Esophagus squamous epithelium (tissue), 5 donors: ENCODE results near the gene NEDD4. TPM values are rescaled to one million over a fixed set of nuclear protein-coding genes. Genes with fewer than 3 reads are reported as not detected.
"Not testable (repeated sequence)": the region's sequence is repeated elsewhere in the genome, so short reads cannot be mapped to it uniquely, and the experiment has no call there.

Experiments used
- DNase-seq: peaks from one replicate; lab custom pipeline; 2025; lab: John Stamatoyannopoulos, UW
- H3K27ac ChIP-seq, 4 donors: fragments of 200-600 bp; sonication (generic); one replicate each; pipeline ENCODE4 v1.5.1; 2016 to 2019; ENCODE audit warnings: mild to moderate bottlenecking in 1 of 4
- H3K27me3 ChIP-seq, 4 donors: fragments of 200-600 bp; sonication (generic); 1 replicate in 3 of 4; 2 replicates in 1 of 4; pipeline versions ENCODE4 v1.5.1 to v1.6.0; 2017 to 2021; ENCODE audit warnings: antibody characterized with exemption in 1 of 4
- H3K36me3 ChIP-seq, 3 donors: fragments of 200-600 bp; sonication (generic); one replicate each; pipeline ENCODE4 v1.5.1; 2016 to 2019
- H3K4me1 ChIP-seq, 3 donors: fragments of 200-600 bp; sonication (generic); one replicate each; pipeline ENCODE4 v1.5.1; 2017 to 2019
- H3K4me3 ChIP-seq, 4 donors: fragments of 200-600 bp; sonication (generic); 1 replicate in 3 of 4; 2 replicates in 1 of 4; pipeline ENCODE4 v1.5.1; 2016 to 2019; ENCODE audit warnings: mild to moderate bottlenecking in 2 of 4, moderate library complexity in 1 of 4
- H3K9me3 ChIP-seq, 3 donors: fragments of 200-600 bp; sonication (generic); one replicate each; pipeline ENCODE4 v1.5.1; 2016 to 2019
- POLR2A ChIP-seq, 4 donors: fragments of 450-650 bp; IDR thresholded peaks; one replicate each; pipeline ENCODE4 v1.6.1; 2017; ENCODE audit warnings: antibody characterized with exemption in 4 of 4, mild to moderate bottlenecking in 4 of 4, moderate library complexity in 3 of 4
- WGBS, 2 donors: methylation state at CpG; one replicate each; pipeline ENCODE4 v1.1.5; 2018; 5-methylcytosine and 5-hydroxymethylcytosine counted together
- intact Hi-C: fragments of 100-400 bp; cut with DNase I; formaldehyde crosslinking; loops from one replicate; pipeline ENCODE4 v1.15.0; 2022
- total RNA-seq, 4 donors: library from RNA; depleted of rRNA; stranded (reverse); fragments of >200 nt; gene quantifications; one replicate each; pipeline ENCODE4 v1.1.0, GENCODE V29; 2016
- TF ChIP-seq, protein P1 (sequence below), 6 experiments: fragments of 450-650 bp in 4 of 6; fragments of 200-600 bp in 2 of 6; sonication (generic) in 2 of 6; IDR thresholded peaks; one replicate each; pipeline ENCODE4 v1.5.1; 2016 to 2019; ENCODE audit warnings: antibody characterized with exemption in 6 of 6, mild to moderate bottlenecking in 4 of 6, moderate library complexity in 4 of 6
- donor health status: DM: yes; HTN: yes; CAD: no.

NEDD4 gene
- total RNA-seq, 4 donors from 2014 or later = 4.5 to 15.1 (median 11.7) TPM

GRCh38 chr15:55858661-55859060 is 134.8 kb downstream of the NEDD4 start:
- WGBS, 2 donors = 82 to 84% methylated on average over 4 of the region's 4 CpGs
- Histone ChIP-seq H3K36me3 (peaks cover 7 to 80% (median 11%) of the 10 kb centered on the region in 3 donors), H3K4me3 (no peak overlapping the region), H3K27me3 (no peaks in the 10 kb centered on the region), H3K9me3 (no peaks in the 10 kb centered on the region), H3K4me1 (no peaks in the 10 kb centered on the region), H3K27ac (no peak overlapping the region)
- intact Hi-C loops = no loop called here
- no peak for DNase-seq
- TF ChIP-seq, protein P1, sequence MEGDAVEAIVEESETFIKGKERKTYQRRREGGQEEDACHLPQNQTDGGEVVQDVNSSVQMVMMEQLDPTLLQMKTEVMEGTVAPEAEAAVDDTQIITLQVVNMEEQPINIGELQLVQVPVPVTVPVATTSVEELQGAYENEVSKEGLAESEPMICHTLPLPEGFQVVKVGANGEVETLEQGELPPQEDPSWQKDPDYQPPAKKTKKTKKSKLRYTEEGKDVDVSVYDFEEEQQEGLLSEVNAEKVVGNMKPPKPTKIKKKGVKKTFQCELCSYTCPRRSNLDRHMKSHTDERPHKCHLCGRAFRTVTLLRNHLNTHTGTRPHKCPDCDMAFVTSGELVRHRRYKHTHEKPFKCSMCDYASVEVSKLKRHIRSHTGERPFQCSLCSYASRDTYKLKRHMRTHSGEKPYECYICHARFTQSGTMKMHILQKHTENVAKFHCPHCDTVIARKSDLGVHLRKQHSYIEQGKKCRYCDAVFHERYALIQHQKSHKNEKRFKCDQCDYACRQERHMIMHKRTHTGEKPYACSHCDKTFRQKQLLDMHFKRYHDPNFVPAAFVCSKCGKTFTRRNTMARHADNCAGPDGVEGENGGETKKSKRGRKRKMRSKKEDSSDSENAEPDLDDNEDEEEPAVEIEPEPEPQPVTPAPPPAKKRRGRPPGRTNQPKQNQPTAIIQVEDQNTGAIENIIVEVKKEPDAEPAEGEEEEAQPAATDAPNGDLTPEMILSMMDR (IDR thresholded peaks at IDR 0.05) = no peak
- TF ChIP-seq POLR2A (IDR thresholded peaks at IDR 0.05) = no peak

GRCh38 chr15:55856506-55857164 is 136.8 kb downstream of the NEDD4 start:
- intact Hi-C loops = no loop called here
- WGBS, 2 donors = 74 to 81% methylated on average over 4 of the region's 4 CpGs
- Histone ChIP-seq H3K36me3 (peaks cover 7 to 87% (median 11%) of the 10 kb centered on the region in 3 donors), H3K27ac (no peak overlapping the region), H3K27me3 (no peaks in the 10 kb centered on the region), H3K4me3 (no peak overlapping the region), H3K9me3 (no peaks in the 10 kb centered on the region), H3K4me1 (no peaks in the 10 kb centered on the region)
- TF ChIP-seq POLR2A (IDR thresholded peaks at IDR 0.05) = no peak
- TF ChIP-seq, protein P1 (IDR thresholded peaks at IDR 0.05) = no peak
- no peak for DNase-seq

- Histone ChIP-seq H3K27me3 (no peaks in the 10 kb centered on the region), H3K9me3 (no peaks in the 10 kb centered on the region), H3K36me3 (peaks cover 5 to 80% (median 5%) of the 10 kb centered on the region in 3 donors), H3K4me1 (no peaks in the 10 kb centered on the region), H3K27ac (no peak overlapping the region), H3K4me3 (no peak overlapping the region)
- intact Hi-C loops = no loop called here
- DNase-seq = no peak
- TF ChIP-seq, protein P1 (IDR thresholded peaks at IDR 0.05) = no peak
- no peak for TF ChIP-seq POLR2A (IDR thresholded peaks at IDR 0.05)
- 76 to 79% methylated on average over 4 of the region's 4 CpGs for WGBS, 2 donors
These were observed 140.3 kb downstream of the NEDD4 start for GRCh38 chr15:55853134-55853533.

- no peaks in the 10 kb centered on the region for H3K9me3 ChIP-seq
- no peaks in the 10 kb centered on the region for H3K4me1 ChIP-seq
- no peak overlapping the region for H3K4me3 ChIP-seq
- DNase-seq = no peak
- no peak overlapping the region for H3K27ac ChIP-seq
- no peak for TF ChIP-seq POLR2A (IDR thresholded peaks at IDR 0.05)
- TF ChIP-seq, protein P1 (IDR thresholded peaks at IDR 0.05) = peak; percentile 22 to 92 (median 80)
- intact Hi-C loops = no loop called here
- no peaks in the 10 kb centered on the region for H3K27me3 ChIP-seq
- 55 to 61% methylated on average over 5 of the region's 5 CpGs for WGBS, 2 donors
- peaks cover 0 to 64% (median 4%) of the 10 kb centered on the region in 3 donors for H3K36me3 ChIP-seq
These were observed 147.2 kb downstream of the NEDD4 start for GRCh38 chr15:55846116-55846707.

DNA sequence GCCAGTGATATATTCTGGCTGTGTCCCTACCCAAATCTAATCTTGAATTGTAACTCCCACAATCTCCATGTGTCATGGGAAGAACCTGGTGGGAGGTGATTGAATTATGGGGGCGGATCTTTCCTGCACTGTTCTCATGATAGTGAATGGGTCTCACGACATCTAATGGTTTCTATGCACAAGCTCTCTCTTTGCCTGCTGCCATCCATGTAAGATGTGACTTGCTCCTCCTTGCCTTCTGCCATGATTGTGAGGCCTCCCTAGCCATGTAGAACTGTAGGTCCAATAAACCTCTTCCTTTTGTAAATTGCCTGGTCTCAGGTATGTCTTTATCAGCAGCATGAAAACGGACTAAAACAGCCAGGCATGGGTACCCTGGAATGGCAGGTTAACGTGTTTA is 150.5 kb downstream of the NEDD4 start:
- not testable (repeated sequence) for H3K27me3 ChIP-seq, H3K4me1 ChIP-seq, H3K27ac ChIP-seq, H3K9me3 ChIP-seq, DNase-seq, H3K4me3 ChIP-seq
- intact Hi-C loops = loop anchor here (5.0 kb wide), 1 partner anchor 191 kb away; no protein-coding TSS in a partner anchor
- peaks cover 0 to 68% (median 14%) of the 10 kb centered on the region in 3 donors for H3K36me3 ChIP-seq
- 91 to 95% methylated on average over 4 of the region's 4 CpGs for WGBS, 2 donors
